HG03039 (cell line): Measurements from ENCODE around the gene LRRC47.

Experiments used
- ATAC-seq: cut with Tn5 transposase; IDR thresholded peaks from one replicate; pipeline ENCODE4 v1.9.1; 2021; ENCODE audit warnings: mild to moderate bottlenecking, moderate library complexity; ENCODE audit not compliant: unreplicated experiment

Gene LRRC47

DNA sequence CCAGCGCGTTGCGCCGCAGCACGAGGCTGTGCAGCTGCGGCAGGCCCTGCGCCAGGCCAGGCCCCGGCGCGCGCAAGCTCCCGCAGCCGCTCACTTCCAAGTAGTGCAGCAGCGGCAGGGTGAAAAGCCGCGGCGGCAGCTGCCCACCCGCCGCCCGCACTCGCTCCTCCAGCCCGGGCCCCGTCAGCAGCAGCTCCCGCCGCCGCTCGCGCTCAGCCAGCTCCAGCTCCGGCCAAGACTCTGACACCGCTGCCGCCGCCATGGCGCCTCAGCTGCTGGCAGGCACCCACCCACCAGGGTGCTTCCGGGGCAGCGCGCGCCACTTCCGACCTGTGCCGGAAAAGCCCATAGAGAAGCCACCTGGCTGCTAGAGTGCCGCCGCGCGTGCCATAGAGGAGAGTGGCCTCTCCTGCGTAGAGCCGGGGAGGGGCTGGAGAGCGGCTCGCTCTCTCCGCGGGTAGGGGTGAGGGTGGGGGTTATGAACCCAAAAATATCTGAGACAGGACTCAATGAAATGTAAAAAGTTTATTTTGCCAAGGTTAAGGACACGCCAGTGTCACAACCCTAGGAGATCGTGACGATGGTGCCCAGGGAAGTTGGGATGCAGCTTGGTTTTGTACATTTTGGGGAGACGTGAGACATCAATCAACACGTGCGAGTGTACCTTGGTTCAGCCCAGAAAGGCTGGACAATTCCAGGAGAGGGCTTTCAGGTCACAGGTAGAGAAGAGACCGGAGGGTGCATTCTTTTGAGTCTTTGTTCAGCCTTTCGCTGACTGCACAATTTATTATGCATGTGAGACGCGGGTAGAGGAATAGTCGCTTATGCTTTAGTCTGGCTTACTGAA is at the start of gene LRRC47:
LRRC47 (minus strand) TSS at position 284 of the 847 bp plus-strand sequence; CDS start at position 262, 22 bp downstream.
- peak; percentile 92 for ATAC-seq

DNA sequence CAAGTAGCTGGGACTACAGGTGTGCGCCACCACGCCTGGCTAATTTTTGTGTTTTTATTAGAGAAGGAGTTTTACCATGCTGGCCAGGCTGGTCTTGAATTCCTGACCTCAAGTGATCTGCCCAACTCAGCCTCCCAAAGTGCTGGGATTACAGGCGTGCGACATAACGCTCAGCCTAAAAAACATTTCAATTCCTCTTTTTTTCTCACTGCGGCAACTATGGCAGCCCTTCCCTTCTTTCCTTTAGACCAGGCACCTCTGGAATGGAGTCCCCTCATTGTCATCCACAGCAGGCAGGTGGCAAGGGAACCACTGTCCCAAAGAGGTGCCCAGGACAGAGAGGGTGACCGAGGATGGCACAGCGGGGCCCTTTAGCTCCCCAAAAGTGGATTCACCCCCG is 46.6 kb upstream of the LRRC47 start:
- ATAC-seq: no peak

DNA sequence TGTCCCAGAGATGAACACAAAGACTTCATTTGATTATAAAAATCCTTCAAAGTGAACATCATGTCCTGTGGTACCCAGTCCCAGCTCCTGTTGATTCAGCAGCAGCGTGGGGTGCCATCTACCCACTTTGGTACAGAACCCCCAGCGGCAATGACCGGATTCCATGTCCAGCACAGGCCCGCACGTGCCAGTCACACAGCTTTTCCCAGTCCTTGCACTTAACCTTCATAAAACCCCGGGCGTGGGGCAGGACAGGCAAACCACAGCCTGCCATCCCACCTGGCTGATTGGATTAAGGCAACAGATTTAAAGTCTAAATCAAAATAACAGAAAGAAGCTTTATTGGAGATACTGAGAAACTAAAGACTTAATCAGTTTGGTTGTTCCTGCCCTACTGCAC is 45.2 kb upstream of the LRRC47 start:
- no peak for ATAC-seq

DNA sequence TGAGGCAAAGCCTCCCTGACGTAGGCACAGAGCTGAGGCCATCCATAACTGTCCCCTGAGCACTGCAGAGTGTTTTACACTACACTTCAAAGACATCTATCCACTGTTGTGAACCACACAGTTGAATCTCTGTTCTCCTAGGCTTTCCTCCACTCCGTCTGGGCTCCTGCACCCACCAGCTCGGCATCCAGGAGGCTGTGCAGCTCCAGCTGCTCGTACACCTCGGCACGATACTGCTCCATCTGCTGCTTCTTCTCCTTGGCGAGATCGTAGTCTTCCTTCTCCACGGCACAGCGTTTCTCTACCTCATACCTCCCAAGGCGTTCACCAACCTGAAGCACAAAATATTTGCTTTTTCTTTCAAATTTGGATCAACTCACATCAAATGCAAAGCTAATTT is 42.5 kb upstream of the LRRC47 start:
- no peak for ATAC-seq

DNA sequence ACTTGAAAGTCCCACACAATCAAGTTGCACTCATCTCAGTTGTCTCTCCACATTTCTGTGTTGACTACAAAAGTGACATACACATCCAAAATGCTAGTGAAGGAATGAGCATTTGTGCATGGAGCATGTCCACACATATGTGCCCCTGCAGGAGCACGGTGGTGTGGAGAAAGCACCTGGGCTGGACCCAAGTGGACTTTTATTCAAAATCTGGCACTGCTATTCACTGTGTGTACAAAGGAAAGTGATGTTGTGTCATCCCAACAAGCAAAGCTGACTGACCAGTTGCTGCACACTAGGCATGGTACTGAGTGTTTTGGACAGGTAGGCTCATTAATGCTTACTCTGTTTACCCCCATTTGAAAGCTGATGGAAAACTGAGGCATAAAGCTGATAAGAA is 41.4 kb upstream of the LRRC47 start:
- no peak for ATAC-seq

DNA sequence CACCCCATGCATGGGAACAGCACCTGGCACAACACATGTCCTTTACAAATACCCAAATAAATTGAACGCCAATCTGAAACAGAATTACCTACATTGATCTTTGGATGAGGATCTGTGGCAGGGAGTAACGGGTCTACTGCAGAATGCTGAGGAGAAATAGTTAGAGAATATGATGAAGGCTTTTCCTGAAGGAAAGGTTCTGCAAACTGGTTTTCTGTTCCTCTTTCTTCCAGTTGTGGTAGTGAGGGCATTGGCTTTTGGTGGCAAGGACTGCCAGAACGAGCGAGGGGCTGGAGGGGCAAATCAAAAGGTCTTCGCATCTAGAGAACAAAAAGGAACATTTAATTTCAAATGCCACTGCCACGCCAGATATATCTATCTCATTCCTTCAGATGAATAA is 40.9 kb upstream of the LRRC47 start:
- ATAC-seq: no peak

DNA sequence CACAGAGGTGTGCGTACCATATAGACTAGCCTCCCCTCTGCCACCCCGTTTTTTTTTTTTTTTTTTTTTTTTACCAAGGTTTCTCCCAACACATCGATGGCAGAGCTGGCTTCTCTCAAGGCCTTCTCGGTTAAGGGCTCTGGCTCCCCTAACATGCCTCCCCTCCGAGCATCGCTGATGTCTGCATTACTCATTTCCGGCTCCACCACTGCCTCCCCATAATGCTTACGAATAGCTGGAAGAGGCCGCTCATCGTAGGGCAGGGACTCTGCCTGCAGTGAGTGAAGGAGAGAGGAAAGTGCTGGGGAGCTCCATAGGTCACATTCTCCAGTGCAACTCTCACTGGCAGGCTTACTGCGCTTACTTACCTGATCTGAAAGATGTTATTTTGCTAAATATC is 40.1 kb upstream of the LRRC47 start:
- no peak for ATAC-seq

DNA sequence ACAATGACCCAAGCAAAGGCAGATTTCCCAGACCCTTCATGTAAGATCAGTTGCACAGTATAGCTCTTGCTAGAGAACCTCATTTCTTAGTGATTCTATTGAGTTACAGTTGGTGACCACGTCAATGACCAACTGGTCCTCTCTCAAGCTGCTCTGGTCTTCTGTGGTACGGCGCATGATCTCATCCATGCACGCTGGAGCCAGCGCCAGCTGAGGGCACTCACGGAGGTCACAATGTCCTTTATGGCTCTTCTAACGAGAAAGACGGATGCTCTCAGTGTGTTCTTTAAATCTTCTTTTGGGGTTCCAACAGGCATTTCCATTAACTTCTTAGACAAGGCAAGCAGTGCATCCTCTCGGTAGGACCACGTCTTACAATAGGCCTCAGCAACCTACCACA is 38.4 kb upstream of the LRRC47 start:
- no peak for ATAC-seq

DNA sequence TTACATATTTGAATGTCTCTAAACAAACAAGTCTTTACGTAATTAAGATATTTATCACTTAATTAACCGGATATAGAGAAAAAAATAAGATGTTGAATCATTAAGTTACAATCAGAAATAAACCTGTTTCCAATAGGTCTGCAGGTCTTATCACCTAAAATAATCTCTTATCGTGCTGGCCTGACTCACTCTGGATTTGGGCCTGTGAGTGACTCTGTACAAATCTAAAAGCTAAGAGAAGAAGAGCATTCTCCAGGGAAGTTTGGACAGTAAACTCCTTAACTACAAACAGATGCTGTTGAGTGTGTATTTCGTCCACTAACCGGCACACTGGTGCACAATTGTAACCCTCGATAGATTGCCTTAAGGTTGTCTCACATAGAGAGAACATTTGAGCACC is 35.4 kb upstream of the LRRC47 start:
- ATAC-seq: no peak

DNA sequence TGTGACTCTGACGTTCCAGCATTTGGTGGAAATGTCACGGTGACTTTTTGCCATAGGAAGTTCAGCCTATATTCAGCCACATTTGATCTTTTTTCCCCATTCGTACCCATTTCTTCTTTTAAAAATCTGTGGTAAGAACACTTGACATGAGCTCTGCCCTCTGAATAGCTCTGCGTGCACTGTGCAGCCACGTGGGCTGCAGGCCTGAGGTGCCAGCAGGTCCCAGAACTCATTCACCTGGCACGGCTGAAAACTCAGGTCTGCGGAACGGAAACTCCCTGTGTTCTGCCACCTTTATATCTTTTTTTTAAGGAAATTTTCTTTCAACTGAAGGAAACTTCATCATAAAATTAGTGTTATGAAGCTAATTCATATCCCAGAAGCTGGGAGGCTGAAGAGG is 32.1 kb upstream of the LRRC47 start:
- ATAC-seq: no peak

DNA sequence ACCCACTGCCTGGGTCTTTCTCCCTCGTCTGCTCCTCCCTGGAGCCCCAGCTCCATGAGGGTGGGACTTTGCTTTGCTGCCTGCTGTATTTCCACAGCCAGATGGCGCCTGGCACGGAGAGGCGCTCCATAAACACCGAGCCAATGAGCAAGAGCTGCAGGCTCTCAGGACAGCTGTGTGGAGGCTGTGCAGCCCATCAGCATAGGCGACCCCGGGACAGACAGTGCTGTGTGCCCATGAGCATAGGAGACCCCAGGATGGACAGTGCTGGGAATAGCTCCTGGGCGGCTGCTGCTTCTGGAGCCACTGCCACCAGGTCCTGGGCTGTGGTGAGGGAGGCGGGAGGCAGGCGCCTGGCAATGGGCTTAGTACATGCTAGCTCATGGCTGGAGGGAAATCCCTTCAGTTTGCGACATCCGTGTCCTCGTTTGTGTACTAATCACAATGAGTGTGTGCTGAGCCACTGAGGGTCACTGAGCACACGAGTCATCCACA is 31.6 kb upstream of the LRRC47 start:
- no peak for ATAC-seq

DNA sequence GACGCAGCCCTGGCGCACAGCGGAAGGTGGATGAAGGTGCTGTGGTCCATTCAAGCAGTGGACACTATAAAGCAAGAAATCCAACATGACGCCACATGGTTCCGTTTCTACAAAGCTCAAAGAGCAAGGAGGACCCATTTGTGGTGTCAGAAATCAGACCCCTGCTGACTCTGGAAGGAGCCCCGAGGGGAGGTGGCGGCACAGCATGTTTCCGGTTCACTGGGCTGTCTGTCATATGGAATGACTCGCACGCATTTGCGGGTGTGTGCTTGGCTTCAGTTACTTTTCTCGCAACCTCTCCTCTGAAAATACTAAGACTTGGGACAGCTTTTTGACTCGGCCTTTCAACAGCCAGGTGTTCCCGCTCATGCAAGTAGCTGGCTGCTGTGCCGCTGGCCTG is 29.1 kb upstream of the LRRC47 start:
- ATAC-seq: no peak

DNA sequence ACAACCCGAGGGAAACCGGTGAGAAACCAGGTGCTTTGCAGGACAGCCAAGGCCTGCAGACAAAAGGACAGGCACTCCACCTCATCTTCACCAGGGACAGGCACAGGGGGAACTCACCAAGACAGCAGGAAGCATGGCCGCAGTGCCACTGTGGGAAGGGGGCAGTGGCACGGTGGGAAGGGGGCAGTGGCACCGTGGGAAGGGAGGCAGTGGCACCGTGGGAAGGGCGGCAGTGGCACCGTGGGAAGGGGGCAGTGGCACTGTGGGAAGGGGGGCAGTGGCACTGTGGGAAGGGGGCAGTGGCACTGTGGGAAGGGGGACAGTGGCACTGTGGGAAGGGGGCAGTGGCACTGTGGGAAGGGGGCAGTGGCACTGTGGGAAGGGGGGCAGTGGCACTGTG is 28.4 kb upstream of the LRRC47 start:
- ATAC-seq: no peak

DNA sequence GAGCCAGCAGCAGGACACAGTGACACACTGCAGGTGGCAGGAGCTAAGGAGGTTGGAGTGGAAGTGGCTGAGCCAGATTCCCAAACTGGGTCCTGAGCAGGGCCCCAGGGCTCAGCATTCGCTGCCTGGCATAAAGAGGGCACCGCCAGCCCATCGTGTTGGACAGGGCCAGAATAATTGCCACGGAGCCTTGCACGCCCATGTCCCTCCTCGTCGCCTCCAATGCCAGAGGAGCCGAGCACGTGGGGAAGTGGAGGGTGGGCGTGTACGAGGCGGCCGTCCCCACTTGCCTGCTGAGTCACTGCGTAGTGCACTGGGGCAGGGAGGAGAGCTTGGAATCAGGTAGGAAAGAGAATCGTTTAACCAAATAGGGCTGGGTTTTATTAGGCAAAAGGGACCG is 26.1 kb upstream of the LRRC47 start:
- no peak for ATAC-seq

DNA sequence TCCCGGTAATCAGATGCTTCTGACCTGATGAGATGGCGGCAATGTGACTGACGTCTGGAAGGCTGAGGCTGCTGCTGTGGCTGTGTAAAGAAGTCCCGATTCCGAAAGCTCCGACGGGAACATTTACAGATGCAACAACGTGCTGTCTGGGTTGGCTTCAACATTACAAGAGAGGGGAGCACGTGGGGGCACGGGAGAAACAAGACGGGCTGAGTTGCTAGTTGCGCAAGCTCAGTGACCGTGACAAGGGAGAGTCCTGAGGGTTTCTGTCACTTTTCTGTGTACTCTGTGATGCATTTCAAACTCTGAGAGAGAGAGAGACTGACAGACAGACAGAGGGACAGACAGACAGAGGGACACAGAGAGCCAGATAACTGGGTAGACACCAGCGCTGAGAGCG is 25.6 kb upstream of the LRRC47 start:
- no peak for ATAC-seq

DNA sequence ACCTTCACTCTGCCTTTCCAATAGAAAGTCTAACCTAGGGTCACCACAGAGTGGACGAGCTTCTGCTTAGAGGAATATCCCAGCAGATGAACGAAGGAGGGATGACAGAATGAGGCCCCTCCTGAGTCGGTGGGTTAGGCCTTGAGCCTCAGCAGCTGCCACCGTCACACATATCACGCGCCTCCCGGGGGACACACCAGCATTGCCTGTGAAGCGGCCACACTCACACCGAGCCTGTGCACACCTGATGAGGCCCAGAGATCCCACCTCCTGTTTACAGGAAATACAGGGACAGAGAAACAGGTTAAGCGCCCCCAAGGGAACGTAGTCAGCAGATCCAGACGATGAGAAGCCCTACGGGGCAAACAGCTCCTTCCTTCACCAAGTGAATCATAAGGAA is 25.1 kb upstream of the LRRC47 start:
- ATAC-seq: no peak

DNA sequence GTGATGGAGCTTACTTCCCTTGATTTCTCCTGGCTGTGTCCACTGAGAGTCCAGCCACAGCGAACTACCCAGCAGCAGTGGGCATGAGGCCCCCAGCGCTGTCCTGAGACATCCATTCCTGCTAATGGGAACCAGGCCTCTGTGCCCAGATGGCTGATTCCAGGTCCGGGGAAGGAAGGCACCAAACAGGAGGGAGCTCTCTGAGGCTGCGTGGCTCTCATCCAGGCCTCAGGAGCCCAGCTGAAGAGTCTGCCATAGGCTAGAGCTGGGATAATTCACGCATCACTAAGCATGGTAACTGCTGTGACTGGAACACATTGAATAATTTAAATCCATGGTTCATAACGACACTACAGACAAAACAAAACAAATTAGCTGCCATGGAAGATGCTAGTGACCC is 24.7 kb upstream of the LRRC47 start:
- no peak for ATAC-seq

DNA sequence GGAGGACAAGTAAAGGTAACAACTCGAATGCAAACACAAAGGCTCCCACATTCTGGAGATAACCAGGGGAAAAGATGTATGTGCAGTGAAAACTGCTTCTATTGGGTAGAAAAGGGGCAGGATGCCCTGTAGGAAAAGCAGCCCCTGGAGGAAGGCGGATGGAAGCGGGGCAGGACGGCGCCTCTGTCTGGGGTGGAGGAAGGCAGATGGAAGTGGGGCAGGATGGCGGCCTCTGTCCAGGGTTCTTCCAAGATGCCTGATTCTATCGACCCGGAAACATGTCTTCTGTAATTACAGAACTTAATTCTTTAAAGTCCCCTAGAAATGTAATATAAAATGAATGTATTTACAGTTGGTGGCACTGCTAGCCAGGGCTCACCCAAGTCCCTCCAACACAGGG is 24.0 kb upstream of the LRRC47 start:
- no peak for ATAC-seq

DNA sequence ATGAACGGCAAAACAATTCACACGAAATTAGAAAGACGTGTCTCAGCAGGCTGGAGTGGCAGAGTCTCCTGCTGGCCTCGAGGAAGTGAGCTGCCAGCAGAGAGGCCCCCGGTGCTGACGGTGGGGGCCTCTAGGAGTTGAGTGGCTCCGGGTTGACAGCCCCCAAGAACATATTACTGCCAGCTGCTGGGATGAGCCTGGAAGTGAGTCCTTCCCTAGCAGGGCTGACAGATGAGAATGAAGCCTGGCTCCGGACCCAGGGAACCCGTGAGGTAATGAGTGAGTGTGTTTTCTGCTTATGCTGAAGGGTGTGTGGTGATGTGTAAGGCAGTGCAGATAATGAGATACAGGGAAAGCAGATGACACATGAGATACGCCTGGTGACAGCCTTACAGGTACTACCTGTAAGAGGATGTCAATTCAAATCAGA is 23.5 kb upstream of the LRRC47 start:
- ATAC-seq: no peak

DNA sequence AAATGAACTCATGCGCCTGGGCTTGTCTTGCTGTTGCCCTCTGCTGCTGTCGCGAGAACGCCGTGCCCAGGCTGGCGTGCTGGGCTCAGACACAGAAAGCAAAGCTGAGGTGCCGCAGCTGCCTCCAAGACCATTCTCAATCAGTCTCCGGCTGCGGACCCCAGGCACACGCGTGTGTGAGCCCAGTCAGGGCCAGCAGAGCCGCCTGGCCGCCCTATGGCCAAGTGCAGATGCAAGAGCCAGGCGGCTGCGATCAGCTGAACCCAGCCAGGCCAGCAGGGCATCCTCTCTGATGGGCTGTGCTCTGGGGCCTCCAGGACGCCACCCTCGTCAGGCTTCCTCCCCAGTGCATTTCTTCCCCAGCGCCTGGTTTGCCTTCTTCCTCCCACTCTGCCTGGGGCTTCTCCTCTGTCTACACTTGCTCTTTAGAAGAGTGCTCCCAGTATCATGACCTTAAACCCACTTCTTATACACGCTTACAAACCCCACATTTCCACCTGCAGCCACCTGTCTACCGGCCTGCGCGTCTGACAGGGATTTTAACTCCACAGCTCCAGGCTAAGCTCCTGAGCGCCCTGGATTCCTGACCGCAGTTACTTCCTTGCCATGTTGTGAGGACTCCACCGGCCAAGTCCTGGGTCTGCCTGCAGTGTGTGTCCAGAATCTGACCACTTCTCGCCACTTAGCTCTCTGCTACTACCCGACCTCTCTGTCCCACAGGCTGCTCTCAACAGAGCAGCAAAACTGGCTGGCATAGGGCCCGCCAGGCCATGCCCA is 21.7 kb upstream of the LRRC47 start:
- no peak for ATAC-seq

DNA sequence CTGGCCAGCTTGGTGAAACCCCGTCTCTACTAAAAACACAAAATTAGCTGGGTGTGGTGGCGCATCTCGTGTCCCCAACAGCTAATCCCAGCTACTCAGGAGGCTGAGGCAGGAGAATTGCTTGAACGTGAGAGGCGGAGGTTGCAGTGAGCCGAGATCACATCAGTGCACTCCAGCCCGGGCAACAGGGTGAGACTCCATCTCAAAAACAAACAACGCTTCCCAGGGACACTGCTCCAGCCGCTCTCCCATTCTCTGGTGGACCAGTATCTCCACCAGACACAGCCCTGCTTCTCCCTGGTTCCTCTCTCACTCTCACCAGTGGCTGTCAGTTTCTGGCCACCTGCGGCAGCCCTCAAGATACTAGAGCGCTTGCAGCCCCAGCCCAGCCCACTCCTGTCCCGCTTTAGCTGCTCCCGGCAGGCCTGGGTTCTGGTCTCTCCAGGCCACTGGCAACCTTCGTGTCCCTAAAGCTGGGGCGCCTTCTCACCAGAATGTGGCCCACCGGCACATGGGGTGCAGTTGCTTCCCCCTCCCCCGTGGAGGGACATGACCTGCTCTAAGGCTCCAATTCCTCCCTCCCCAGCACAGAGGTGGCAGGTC is 20.9 kb upstream of the LRRC47 start:
- ATAC-seq: no peak
